ENCODE measurements around the gene GAPT. TPM values are rescaled to one million over a fixed set of nuclear protein-coding genes. Genes with fewer than 3 reads are reported as not detected.
"Not testable (repeated sequence)": the region's sequence is repeated elsewhere in the genome, so short reads cannot be mapped to it uniquely, and the experiment has no call there.

GAPT gene
- total RNA-seq, 1 donor from 2014 or later = 1.6 TPM

DNA sequence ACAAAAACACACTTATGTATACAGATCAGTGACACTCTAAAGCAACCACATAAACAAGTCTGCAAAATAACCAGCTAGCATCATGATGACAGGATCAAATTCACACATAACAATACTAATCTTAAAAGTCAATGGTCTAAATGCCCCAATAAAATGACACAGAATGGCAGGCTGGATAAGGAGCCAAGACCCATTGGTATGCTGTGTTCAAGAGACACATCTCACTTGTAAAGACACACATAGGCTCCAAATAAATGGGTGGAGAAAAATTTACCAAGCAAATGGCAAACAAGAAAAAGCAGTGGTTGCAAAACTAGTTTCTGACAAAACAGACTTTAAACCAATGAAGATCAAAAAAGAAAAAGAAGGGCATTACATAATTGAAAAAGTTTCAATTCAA lies 26.0 kb downstream of the GAPT start:
- Mint-ChIP-seq H3K27ac (no peak overlapping the region), H3K4me1 (no peaks in the 10 kb centered on the region), H3K4me3 (no peak overlapping the region), H3K9me3 (peaks cover 55% of the 10 kb centered on the region), H3K36me3 (no peaks in the 10 kb centered on the region), H3K27me3 (ENCODE audit: low read depth) (no peaks in the 10 kb centered on the region)
- TF ChIP-seq, protein P1, sequence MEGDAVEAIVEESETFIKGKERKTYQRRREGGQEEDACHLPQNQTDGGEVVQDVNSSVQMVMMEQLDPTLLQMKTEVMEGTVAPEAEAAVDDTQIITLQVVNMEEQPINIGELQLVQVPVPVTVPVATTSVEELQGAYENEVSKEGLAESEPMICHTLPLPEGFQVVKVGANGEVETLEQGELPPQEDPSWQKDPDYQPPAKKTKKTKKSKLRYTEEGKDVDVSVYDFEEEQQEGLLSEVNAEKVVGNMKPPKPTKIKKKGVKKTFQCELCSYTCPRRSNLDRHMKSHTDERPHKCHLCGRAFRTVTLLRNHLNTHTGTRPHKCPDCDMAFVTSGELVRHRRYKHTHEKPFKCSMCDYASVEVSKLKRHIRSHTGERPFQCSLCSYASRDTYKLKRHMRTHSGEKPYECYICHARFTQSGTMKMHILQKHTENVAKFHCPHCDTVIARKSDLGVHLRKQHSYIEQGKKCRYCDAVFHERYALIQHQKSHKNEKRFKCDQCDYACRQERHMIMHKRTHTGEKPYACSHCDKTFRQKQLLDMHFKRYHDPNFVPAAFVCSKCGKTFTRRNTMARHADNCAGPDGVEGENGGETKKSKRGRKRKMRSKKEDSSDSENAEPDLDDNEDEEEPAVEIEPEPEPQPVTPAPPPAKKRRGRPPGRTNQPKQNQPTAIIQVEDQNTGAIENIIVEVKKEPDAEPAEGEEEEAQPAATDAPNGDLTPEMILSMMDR (IDR thresholded peaks at IDR 0.05; ENCODE audit: unreplicated experiment) = no peak
- DNase-seq (ENCODE audit: low spot score in 2 of 2, unreplicated experiment in 2 of 2) = no peak

DNA sequence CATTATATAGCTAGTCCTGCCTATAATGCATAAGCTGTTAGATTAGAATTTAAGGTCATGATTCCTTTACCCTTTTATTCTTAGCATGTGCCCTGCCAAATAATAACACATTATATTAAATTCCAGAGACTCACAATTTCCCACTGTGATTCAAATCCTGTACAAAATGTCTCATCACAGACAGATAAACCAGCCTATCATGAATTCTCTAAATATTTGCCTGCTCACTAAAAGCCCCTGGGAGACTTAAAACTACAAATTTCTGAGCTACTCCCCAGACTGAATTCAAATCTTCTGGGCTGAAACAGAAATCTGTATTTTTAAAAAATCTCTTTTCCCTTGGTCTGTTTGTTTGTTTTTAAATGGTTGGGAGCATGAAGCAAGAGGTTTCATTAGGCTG lies 32.7 kb downstream of the GAPT start:
- Mint-ChIP-seq H3K36me3 (no peaks in the 10 kb centered on the region), H3K9me3 (peaks cover 8% of the 10 kb centered on the region), H3K4me3 (no peak overlapping the region), H3K27me3 (ENCODE audit: low read depth) (no peaks in the 10 kb centered on the region), H3K4me1 (peaks cover 10% of the 10 kb centered on the region), H3K27ac (peak overlapping the region; percentile 41)
- TF ChIP-seq, protein P1 (IDR thresholded peaks at IDR 0.05; ENCODE audit: unreplicated experiment) = no peak
- DNase-seq (ENCODE audit: low spot score in 2 of 2, unreplicated experiment in 2 of 2) = no peak

DNA sequence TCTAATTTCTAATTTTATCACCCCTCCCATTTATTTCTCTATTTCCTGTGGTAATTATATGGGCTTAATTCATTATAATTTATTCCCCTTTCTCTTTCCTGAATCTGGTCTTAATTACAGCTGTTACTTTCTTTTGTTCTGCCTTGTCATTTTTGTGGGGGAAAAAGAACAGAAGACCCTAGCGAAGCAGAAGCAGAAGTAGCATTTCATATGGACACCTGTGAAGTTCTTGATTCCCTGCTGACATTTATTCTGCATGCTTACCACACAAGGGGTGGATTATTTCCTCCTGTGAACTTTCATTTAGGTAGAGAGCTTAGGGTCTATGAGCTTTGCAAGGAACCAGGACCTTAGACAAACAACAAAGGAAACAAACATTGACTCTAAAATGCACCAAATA lies 33.3 kb downstream of the GAPT start:
- peaks cover 10% of the 10 kb centered on the region for H3K4me1 Mint-ChIP-seq
- TF ChIP-seq, protein P1 (IDR thresholded peaks at IDR 0.05; ENCODE audit: unreplicated experiment) = no peak
- no peaks in the 10 kb centered on the region for H3K27me3 Mint-ChIP-seq (ENCODE audit: low read depth)
- H3K27ac Mint-ChIP-seq = no peak overlapping the region
- no peak for DNase-seq (ENCODE audit: low spot score in 2 of 2, unreplicated experiment in 2 of 2)
- H3K9me3 Mint-ChIP-seq = peaks cover 2% of the 10 kb centered on the region
- H3K36me3 Mint-ChIP-seq = no peaks in the 10 kb centered on the region
- H3K4me3 Mint-ChIP-seq = no peak overlapping the region

DNA sequence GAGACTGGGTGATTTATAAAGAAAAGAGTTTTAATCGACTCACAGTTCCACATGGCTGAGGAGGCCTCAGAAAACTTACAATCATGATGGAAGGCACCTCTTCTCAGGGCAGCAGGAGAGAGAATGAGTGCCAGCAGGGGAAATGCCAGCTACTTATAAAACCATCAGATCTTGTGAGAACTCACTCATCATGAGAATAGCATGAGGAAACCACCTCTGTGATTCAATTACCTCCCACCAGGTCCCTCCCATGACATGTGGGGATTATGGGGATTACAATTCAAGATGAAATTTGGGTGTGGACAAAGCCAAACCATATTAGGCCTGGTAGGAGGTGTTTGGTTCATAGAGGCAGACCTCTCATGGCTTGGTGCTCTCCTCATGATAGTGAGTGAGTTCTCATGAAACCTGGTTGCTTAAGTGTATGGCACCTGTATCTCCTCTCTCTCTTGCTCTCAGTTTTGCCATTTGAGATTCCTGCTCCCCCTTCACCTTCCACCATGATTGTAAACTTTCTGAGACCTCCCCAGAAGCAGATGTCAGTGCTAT lies 39.8 kb downstream of the GAPT start:
- no peak overlapping the region for H3K27ac Mint-ChIP-seq
- no peaks in the 10 kb centered on the region for H3K27me3 Mint-ChIP-seq (ENCODE audit: low read depth)
- H3K9me3 Mint-ChIP-seq = peaks cover 19% of the 10 kb centered on the region
- H3K36me3 Mint-ChIP-seq = no peaks in the 10 kb centered on the region
- no peaks in the 10 kb centered on the region for H3K4me1 Mint-ChIP-seq
- DNase-seq (ENCODE audit: low spot score in 2 of 2, unreplicated experiment in 2 of 2) = no peak
- TF ChIP-seq, protein P1 (IDR thresholded peaks at IDR 0.05; ENCODE audit: unreplicated experiment) = no peak
- no peak overlapping the region for H3K4me3 Mint-ChIP-seq

DNA sequence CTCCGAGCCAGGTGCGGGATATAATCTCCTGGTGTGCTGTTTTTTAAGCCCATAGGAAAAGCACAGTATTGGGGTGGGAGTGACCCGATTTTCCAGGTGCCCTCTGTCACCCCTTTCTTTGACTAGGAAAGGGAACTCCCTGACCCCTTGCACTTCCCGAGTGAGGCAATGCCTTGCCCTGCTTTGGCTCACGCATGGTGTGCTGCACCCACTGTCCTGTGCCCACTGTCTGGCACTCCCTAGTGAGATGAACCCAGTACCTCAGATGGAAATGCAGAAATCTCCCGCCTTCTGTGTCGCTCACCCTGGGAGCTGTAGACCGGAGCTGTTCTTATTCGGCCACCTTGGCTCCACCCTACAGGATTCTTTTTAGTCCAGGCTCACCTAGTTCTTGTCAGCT lies 50.7 kb downstream of the GAPT start:
- not testable (repeated sequence) for H3K27me3 Mint-ChIP-seq (ENCODE audit: low read depth); H3K4me1 Mint-ChIP-seq; H3K36me3 Mint-ChIP-seq; H3K4me3 Mint-ChIP-seq; DNase-seq (ENCODE audit: low spot score in 2 of 2, unreplicated experiment in 2 of 2); H3K27ac Mint-ChIP-seq
- peaks cover 16% of the 10 kb centered on the region for H3K9me3 Mint-ChIP-seq

DNA sequence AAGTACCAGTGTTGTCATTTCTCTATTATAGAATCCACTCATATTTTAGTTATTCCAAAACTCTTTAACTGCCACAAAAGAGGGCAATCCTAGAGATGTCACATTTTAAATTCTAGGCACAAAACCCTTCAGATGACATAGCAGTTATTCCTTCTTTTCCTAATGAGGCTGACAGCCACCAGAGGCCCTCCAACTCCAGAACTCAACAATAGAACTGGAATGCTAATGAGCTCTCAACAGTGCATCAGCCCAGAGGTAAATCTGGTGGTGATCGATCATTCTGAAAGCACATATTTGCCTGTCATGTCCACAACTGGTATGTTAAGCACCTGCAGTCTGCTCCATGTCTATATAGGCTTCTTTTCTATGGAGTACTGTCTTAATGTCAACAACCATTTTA lies 51.5 kb downstream of the GAPT start:
- Mint-ChIP-seq H3K36me3 (no peaks in the 10 kb centered on the region), H3K9me3 (peaks cover 15% of the 10 kb centered on the region), H3K27me3 (ENCODE audit: low read depth) (no peaks in the 10 kb centered on the region), H3K4me3 (no peak overlapping the region), H3K4me1 (peaks cover 3% of the 10 kb centered on the region), H3K27ac (no peak overlapping the region)
- TF ChIP-seq, protein P1 (IDR thresholded peaks at IDR 0.05; ENCODE audit: unreplicated experiment) = no peak
- no peak for DNase-seq (ENCODE audit: low spot score in 2 of 2, unreplicated experiment in 2 of 2)
